GM12872 (cell line): ENCODE measurements around the gene ALX4.

Experiments
- CTCF ChIP-seq: IDR thresholded peaks from 3 replicates; pipeline ENCODE4 v1.5.1; 2011; ENCODE audit warnings: low read depth, mild to moderate bottlenecking, low read length, moderate library complexity; ENCODE audit not compliant: insufficient read depth

ALX4 gene

GRCh38 chr11:44304091-44305025, 5.6 kb downstream of the ALX4 start:
- TF ChIP-seq CTCF: no peak

- TF ChIP-seq CTCF: no peak
Observed at GRCh38 chr11:44303401-44303938, 6.5 kb downstream of the ALX4 start.

GRCh38 chr11:44301564-44302271, 8.2 kb downstream of the ALX4 start:
- no peak for TF ChIP-seq CTCF

- TF ChIP-seq CTCF: no peak
Observed at GRCh38 chr11:44300844-44301563, 8.9 kb downstream of the ALX4 start.

GRCh38 chr11:44298862-44299261, 11.1 kb downstream of the ALX4 start:
- TF ChIP-seq CTCF: no peak

GRCh38 chr11:44290208-44290607, 19.7 kb downstream of the ALX4 start:
- no peak for TF ChIP-seq CTCF

GRCh38 chr11:44288133-44288526, 21.8 kb downstream of the ALX4 start:
- TF ChIP-seq CTCF: no peak
